ENCODE results near the gene SORCS1. TPM values are rescaled to one million over a fixed set of nuclear protein-coding genes. Genes with fewer than 3 reads are reported as not detected.

The SORCS1 gene
- polyA plus RNA-seq, 1 of the 3 experiments (the other 2 are of a cell fraction): 0.66 TPM

GRCh38 chr10:106525835-106526234 lies 638.7 kb downstream of the SORCS1 start:
- no peaks in the 10 kb centered on the region for H3K27me3 ChIP-seq (ENCODE audit: insufficient read depth)

More at GRCh38 chr10:106525835-106526234, 638.7 kb downstream of the SORCS1 start:
- Histone ChIP-seq H2AFZ (ENCODE audit: low read depth) (no peak overlapping the region), H3K4me2 (no peak overlapping the region), H4K20me1 (ENCODE audit: insufficient read depth) (no peaks in the 10 kb centered on the region), H3K9me3 (no peaks in the 10 kb centered on the region), H3K9ac (no peak overlapping the region), H3K4me1 (ENCODE audit: control insufficient read depth in 1 of 2, insufficient read depth in 2 of 2, low read depth in 1 of 2, low read length in 1 of 2) (peaks cover 0 to 7% of the 10 kb centered on the region in 2 experiments; a peak in 2 of 4 replicates), H3K79me2 (ENCODE audit: insufficient read depth) (no peaks in the 10 kb centered on the region), H3K9me2 (no peaks in the 10 kb centered on the region), H3K27ac (ENCODE audit: low read depth in 2 of 2, low read length in 1 of 2) (no peak overlapping the region), H3F3A (replicated peaks; ENCODE audit: insufficient read depth) (no peaks in the 10 kb centered on the region), H3K36me3 (replicated peaks in 1 of 2; ENCODE audit: control insufficient read depth in 1 of 2, insufficient read depth in 2 of 2, low read length in 1 of 2) (no peaks in the 10 kb centered on the region), H3K4me3 (ENCODE audit: low read depth in 2 of 2, low read length in 1 of 2) (no peak overlapping the region)
- no peak for DNase-seq
- TF ChIP-seq YY1 (IDR thresholded peaks at IDR 0.05; ENCODE audit: low read depth) (no peak), USF1 (IDR thresholded peaks at IDR 0.05; ENCODE audit: borderline replicate concordance, low read depth) (no peak), USF2 (IDR thresholded peaks at IDR 0.05; ENCODE audit: borderline replicate concordance, low read depth, low read length) (no peak), FOXJ3 (CRISPR knock-in tag; IDR thresholded peaks at IDR 0.05) (no peak), TCF12 (IDR thresholded peaks at IDR 0.05) (no peak), NFIC (IDR thresholded peaks at IDR 0.05; ENCODE audit: borderline replicate concordance) (no peak), REST (IDR thresholded peaks at IDR 0.05; ENCODE audit: low read depth, low read length) (no peak), CHD2 (IDR thresholded peaks at IDR 0.05; ENCODE audit: low read length, partially characterized antibody) (no peak), CTCF (IDR thresholded peaks at IDR 0.05) (no peak), FOSL2 (IDR thresholded peaks at IDR 0.05; ENCODE audit: borderline replicate concordance, low read depth) (no peak), RXRA (IDR thresholded peaks at IDR 0.05; ENCODE audit: borderline replicate concordance, low read depth) (no peak), MEF2A (IDR thresholded peaks at IDR 0.05; ENCODE audit: borderline replicate concordance, low read depth) (no peak), EZH2phosphoT487 (IDR thresholded peaks at IDR 0.05; ENCODE audit: borderline replicate concordance, low read depth) (no peak), IRF3 (IDR thresholded peaks at IDR 0.05; ENCODE audit: low read depth, low read length) (no peak)
- 16% methylated on average over 1 of the region's 1 CpG for WGBS (ENCODE audit: low lambda C conversion rate)
- CTCF ChIA-PET: interaction anchor here (0.6 kb wide), 1 partner anchor 18 kb away, joined by 3 read pairs; no protein-coding TSS in a partner anchor
- POLR2A ChIA-PET: no interaction called here

Small RNAs within 50 kb of the gene (small RNA-seq; reads per million reads assigned to genes)
- gene RNA5SP325: 0.34 to 8.1 (median 1.6) reads per million in 7 experiments
